HL-60 (cell line): ENCODE results near the gene ACOX3.

Source experiments
- DNase-seq, 2 experiments: peaks; one replicate each; pipeline ENCODE4 v3.0.0-alpha.2; 2010 to 2020; ENCODE audit warnings: low read depth in 1 of 2, low spot score in 1 of 2
- H3K27ac ChIP-seq: fragments of 250-450 bp; sonication (Bioruptor Pico); replicated peaks from 2 replicates; pipeline ENCODE4 v1.5.1; 2020; ENCODE audit warnings: mild to moderate bottlenecking, moderate library complexity
- H3K27me3 ChIP-seq: fragments of 250-450 bp; sonication (Bioruptor Pico); 2 replicates; pipeline ENCODE4 v1.5.1; 2021; ENCODE audit warnings: mild to moderate bottlenecking, moderate library complexity; ENCODE audit not compliant: insufficient read depth, poor library complexity, severe bottlenecking
- H3K4me3 ChIP-seq: replicated peaks from 2 replicates; pipeline ENCODE4 v1.5.1; 2011; ENCODE audit warnings: mild to moderate bottlenecking, control low read depth, low read length; ENCODE audit not compliant: insufficient read depth
- GABPA ChIP-seq: IDR thresholded peaks from 2 replicates; pipeline ENCODE4 v1.6.1; 2012; ENCODE audit warnings: low read depth
- POLR2AphosphoS5 ChIP-seq: IDR thresholded peaks from 2 replicates; pipeline ENCODE4 v1.6.1; 2012; ENCODE audit warnings: low read depth
- SPI1 ChIP-seq: IDR thresholded peaks from 2 replicates; pipeline ENCODE4 v1.6.1; 2012; ENCODE audit warnings: low read depth, mild to moderate bottlenecking, borderline replicate concordance
- TF ChIP-seq, protein P1 (sequence below): IDR thresholded peaks from one replicate; pipeline ENCODE4 v1.5.1; 2011; ENCODE audit warnings: low read length, control low read depth, inconsistent platforms; ENCODE audit not compliant: insufficient read depth
- TF ChIP-seq, protein P2 (sequence below): IDR thresholded peaks from 2 replicates; pipeline ENCODE4 v1.6.1; 2012; ENCODE audit warnings: low read depth; ENCODE audit not compliant: insufficient replicate concordance

ACOX3 gene

DNA sequence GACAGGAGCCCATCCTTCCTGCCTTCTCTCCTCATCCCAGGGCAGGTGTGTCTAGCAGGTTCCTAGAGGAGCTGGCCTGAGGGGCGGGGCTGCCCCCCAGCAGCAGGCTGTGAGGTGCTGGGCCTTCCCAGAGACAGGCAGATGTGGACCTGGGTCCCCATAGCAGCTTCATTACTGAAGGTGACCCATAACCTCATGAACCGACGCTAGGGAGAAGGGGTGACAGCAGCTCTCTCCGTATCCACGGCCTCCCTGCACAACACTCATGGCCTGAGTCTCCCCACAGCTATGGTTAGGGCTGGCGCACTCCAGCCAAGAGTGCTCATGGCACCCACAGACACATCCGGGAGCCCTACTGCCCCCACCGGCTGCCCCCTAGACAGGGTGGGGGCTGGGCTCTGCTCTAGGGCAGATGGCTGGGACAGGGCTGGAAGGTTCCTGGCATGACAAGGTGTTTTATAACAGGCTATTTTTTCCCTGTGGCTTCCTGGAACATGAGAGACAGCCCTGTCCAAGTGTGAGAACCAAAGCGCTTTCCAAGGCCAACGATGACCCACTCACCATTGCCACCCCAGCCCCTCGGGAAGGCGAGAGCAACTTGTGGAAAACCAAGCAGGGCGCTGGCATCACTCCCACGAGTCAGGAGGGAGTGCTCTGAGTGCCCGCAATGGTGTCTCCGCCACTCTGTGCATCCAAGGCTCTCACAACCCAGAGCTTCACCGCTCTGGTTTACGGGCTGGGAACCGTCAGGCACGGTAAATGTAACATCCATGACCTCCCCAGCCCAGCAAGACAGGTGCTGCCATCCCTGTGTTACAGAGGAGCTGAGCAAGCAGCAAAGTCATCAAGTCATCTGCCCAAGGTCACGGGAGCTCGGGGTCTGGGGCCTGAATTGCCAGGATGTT lies 59.8 kb downstream of the ACOX3 start:
- Histone ChIP-seq H3K27ac (no peak overlapping the region), H3K27me3 (no peaks in the 10 kb centered on the region), H3K4me3 (no peak overlapping the region)
- no peak for DNase-seq
- TF ChIP-seq, protein P1, sequence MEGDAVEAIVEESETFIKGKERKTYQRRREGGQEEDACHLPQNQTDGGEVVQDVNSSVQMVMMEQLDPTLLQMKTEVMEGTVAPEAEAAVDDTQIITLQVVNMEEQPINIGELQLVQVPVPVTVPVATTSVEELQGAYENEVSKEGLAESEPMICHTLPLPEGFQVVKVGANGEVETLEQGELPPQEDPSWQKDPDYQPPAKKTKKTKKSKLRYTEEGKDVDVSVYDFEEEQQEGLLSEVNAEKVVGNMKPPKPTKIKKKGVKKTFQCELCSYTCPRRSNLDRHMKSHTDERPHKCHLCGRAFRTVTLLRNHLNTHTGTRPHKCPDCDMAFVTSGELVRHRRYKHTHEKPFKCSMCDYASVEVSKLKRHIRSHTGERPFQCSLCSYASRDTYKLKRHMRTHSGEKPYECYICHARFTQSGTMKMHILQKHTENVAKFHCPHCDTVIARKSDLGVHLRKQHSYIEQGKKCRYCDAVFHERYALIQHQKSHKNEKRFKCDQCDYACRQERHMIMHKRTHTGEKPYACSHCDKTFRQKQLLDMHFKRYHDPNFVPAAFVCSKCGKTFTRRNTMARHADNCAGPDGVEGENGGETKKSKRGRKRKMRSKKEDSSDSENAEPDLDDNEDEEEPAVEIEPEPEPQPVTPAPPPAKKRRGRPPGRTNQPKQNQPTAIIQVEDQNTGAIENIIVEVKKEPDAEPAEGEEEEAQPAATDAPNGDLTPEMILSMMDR: no peak
- TF ChIP-seq POLR2AphosphoS5: no peak
- TF ChIP-seq, protein P2, sequence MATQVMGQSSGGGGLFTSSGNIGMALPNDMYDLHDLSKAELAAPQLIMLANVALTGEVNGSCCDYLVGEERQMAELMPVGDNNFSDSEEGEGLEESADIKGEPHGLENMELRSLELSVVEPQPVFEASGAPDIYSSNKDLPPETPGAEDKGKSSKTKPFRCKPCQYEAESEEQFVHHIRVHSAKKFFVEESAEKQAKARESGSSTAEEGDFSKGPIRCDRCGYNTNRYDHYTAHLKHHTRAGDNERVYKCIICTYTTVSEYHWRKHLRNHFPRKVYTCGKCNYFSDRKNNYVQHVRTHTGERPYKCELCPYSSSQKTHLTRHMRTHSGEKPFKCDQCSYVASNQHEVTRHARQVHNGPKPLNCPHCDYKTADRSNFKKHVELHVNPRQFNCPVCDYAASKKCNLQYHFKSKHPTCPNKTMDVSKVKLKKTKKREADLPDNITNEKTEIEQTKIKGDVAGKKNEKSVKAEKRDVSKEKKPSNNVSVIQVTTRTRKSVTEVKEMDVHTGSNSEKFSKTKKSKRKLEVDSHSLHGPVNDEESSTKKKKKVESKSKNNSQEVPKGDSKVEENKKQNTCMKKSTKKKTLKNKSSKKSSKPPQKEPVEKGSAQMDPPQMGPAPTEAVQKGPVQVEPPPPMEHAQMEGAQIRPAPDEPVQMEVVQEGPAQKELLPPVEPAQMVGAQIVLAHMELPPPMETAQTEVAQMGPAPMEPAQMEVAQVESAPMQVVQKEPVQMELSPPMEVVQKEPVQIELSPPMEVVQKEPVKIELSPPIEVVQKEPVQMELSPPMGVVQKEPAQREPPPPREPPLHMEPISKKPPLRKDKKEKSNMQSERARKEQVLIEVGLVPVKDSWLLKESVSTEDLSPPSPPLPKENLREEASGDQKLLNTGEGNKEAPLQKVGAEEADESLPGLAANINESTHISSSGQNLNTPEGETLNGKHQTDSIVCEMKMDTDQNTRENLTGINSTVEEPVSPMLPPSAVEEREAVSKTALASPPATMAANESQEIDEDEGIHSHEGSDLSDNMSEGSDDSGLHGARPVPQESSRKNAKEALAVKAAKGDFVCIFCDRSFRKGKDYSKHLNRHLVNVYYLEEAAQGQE: no peak
- no peak for TF ChIP-seq GABPA
- no peak for TF ChIP-seq SPI1

DNA sequence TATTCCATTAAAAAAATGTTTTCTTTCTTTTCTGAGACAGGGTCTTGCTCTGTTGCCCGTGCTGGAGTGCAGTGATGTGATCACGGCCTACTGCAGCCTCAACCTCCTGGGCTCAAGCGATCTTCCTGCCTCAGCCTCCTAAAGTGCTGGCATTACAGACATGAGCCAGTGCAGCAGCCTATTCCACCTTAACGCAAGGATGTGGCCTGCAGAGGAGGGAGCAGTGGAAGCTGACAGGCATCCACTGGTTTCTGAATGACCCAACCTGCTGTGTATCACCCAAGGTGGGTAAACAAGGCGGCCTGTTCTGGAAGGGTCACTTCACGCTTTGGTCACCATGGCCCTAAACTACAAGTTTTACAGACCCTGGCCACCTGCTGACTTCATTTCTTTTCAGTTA lies 60.8 kb downstream of the ACOX3 start:
- Histone ChIP-seq H3K27me3 (no peaks in the 10 kb centered on the region), H3K4me3 (no peak overlapping the region), H3K27ac (no peak overlapping the region)
- DNase-seq: no peak
- TF ChIP-seq GABPA (no peak), POLR2AphosphoS5 (no peak), SPI1 (no peak)
- TF ChIP-seq, protein P1: no peak
- TF ChIP-seq, protein P2: no peak

DNA sequence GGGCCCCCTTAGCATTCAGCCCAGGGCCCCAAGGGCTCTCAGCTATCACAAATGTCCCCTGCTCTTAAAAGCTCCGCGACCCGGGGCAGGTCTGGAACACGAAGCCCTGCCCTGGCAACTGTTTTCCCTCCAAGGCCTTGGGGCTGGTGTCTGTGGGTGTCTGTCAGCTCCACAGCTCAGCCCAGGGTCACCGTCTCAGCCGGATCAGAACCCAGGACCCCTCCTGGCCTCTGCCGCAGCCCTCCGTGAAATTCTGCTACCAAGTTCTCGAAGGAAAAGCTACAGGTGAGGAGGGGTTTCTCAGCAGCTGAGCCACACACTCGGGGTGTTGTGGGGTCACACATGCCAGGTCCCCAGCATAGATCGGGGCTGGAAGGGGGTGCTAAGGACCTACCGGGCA lies 61.2 kb downstream of the ACOX3 start:
- Histone ChIP-seq H3K4me3 (no peak overlapping the region), H3K27me3 (no peaks in the 10 kb centered on the region), H3K27ac (no peak overlapping the region)
- TF ChIP-seq, protein P1: no peak
- TF ChIP-seq, protein P2: no peak
- TF ChIP-seq SPI1: no peak
- no peak for TF ChIP-seq POLR2AphosphoS5
- no peak for TF ChIP-seq GABPA
- DNase-seq: no peak
